Heart left ventricle (tissue), 13 donors: ENCODE results near the gene SPSB4.

Experiments
- POLR2A ChIP-seq, 2 donors: fragments of 450-650 bp; IDR thresholded peaks; one replicate each; pipeline ENCODE4 v1.6.1; 2017; ENCODE audit warnings: antibody characterized with exemption in 2 of 2, mild to moderate bottlenecking in 2 of 2, moderate library complexity in 2 of 2
- TF ChIP-seq, protein P1 (sequence below), 12 donors: fragments of 200-600 bp; sonication (generic) in 4 of 12; IDR thresholded peaks; one replicate each; pipeline versions ENCODE4 v1.5.0 to v1.8.0; 2018 to 2022; ENCODE audit warnings: antibody characterized with exemption in 12 of 12, mild to moderate bottlenecking in 5 of 12
- donor health status: ischemic (EF 13 %, LVEDD 7.1; RV severe dilation, severe dysfunction).
- donor health status: DM: no; HTN: yes; CAD: no.
- donor health status: DM: no; HTN: no; CAD: no.
- donor health status: ischemic (EF 25% LVEDD 6.9; RV normal size, moderate dysfunction).
- donor health status: ischemic (EF 25% LVEDD 5.7; RV mildly dilated, moderate dysfunction).
- donor health status: ischemic (EF 35%, LVEDD 5.7; RV mildly dilated, moderate dysfunction).
- donor health status: nonischemic (EF 11% LVEDD 7.7; RV severe dilation, severe dysfunction).
- donor health status: DM: yes; HTN: yes; CAD: no.
- donor health status: PGD.
- donor health status: ischemic (EF 29% LVEDD 5.4; RV normal size, mild dysfunction).
- donor health status: nonischemic (EF 23%, LVEDD 6.1; RV moderate dilation, normal function).

DNA sequence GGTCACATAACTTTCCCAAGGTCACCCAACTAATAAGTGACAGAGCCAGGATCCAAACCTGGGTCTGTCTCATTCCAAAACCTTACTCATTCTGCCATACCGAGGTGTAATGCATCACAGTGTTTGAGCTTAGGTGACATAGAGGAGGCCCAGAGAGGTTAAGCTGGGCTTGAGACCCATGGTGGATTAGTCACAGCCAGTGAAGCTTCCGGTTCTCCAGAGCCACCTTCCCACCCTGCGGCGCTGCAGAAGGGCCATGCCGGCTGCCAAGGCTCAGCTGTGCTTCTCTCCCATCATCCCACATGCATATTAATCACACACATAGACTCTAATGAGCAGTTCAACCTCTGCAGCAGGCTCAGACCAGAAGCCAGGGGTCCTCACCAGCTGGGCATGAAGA, 42.2 kb downstream of the SPSB4 start:
- no peak for TF ChIP-seq POLR2A (IDR thresholded peaks at IDR 0.05)
- TF ChIP-seq, protein P1, sequence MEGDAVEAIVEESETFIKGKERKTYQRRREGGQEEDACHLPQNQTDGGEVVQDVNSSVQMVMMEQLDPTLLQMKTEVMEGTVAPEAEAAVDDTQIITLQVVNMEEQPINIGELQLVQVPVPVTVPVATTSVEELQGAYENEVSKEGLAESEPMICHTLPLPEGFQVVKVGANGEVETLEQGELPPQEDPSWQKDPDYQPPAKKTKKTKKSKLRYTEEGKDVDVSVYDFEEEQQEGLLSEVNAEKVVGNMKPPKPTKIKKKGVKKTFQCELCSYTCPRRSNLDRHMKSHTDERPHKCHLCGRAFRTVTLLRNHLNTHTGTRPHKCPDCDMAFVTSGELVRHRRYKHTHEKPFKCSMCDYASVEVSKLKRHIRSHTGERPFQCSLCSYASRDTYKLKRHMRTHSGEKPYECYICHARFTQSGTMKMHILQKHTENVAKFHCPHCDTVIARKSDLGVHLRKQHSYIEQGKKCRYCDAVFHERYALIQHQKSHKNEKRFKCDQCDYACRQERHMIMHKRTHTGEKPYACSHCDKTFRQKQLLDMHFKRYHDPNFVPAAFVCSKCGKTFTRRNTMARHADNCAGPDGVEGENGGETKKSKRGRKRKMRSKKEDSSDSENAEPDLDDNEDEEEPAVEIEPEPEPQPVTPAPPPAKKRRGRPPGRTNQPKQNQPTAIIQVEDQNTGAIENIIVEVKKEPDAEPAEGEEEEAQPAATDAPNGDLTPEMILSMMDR (IDR thresholded peaks at IDR 0.05): no peak
